Neuronal stem cell (in vitro differentiated cells): ENCODE measurements around the gene COL13A1.

Experiments
- DNase-seq: peaks from one replicate; pipeline ENCODE4 v3.0.0-alpha.2; 2013; ENCODE audit warnings: low spot score
- H2AFZ ChIP-seq: one replicate; pipeline ENCODE4 v1.6.1; 2013; ENCODE audit warnings: mild to moderate bottlenecking, low read length, inconsistent platforms
- H2AK5ac ChIP-seq: 2 replicates; pipeline ENCODE4 v1.6.1; 2013; ENCODE audit warnings: low read depth, mild to moderate bottlenecking, inconsistent platforms, low read length, moderate library complexity, mixed read lengths
- H2BK120ac ChIP-seq: 2 replicates; pipeline ENCODE4 v1.6.1; 2013; ENCODE audit warnings: low read depth, mild to moderate bottlenecking, inconsistent platforms, low read length, moderate library complexity, mixed read lengths
- H2BK12ac ChIP-seq: one replicate; pipeline ENCODE4 v1.6.1; 2013; ENCODE audit warnings: low read length, inconsistent platforms
- H2BK15ac ChIP-seq: 2 replicates; pipeline ENCODE4 v1.6.1; 2013; ENCODE audit warnings: mild to moderate bottlenecking, low read length, inconsistent platforms, mixed read lengths
- H2BK5ac ChIP-seq: one replicate; pipeline ENCODE4 v1.6.1; 2013; ENCODE audit warnings: inconsistent platforms, mild to moderate bottlenecking, low read length, moderate library complexity
- H3K14ac ChIP-seq: one replicate; pipeline ENCODE4 v1.6.1; 2013; ENCODE audit warnings: low read length, inconsistent platforms
- H3K18ac ChIP-seq: 2 replicates; pipeline ENCODE4 v1.6.1; 2013; ENCODE audit warnings: low read length, inconsistent platforms
- H3K23ac ChIP-seq: 2 replicates; pipeline ENCODE4 v1.6.1; 2013; ENCODE audit warnings: low read depth, mild to moderate bottlenecking, mixed read lengths, low read length, inconsistent platforms; ENCODE audit not compliant: poor library complexity
- H3K27ac ChIP-seq: replicated peaks from 3 replicates; pipeline ENCODE4 v1.5.1; 2013; ENCODE audit warnings: low read length, inconsistent platforms
- H3K27me3 ChIP-seq, 3 experiments: 2 replicates each; pipeline ENCODE4 v1.6.1; 2013; ENCODE audit warnings: low read length in 3 of 3, mild to moderate bottlenecking in 2 of 3, inconsistent platforms in 1 of 3, low read depth in 1 of 3, mixed read lengths in 1 of 3, moderate library complexity in 1 of 3; ENCODE audit not compliant: control insufficient read depth in 3 of 3, insufficient read depth in 3 of 3
- H3K36me3 ChIP-seq, 2 donors: replicated peaks in 1 of 2; 2 replicates each; pipeline ENCODE4 v1.6.1; 2013; ENCODE audit warnings: low read length in 2 of 2; ENCODE audit not compliant: control insufficient read depth in 2 of 2, insufficient read depth in 2 of 2
- H3K4ac ChIP-seq: 2 replicates; pipeline ENCODE4 v1.6.1; 2013; ENCODE audit warnings: inconsistent platforms, mild to moderate bottlenecking, low read length, moderate library complexity
- H3K4me1 ChIP-seq, 2 donors: 1 replicate in 1 of 2; 2 replicates in 1 of 2; pipeline ENCODE4 v1.6.1; 2013; ENCODE audit warnings: low read length in 2 of 2, low read depth in 1 of 2; ENCODE audit not compliant: control insufficient read depth in 2 of 2, insufficient read depth in 1 of 2
- H3K4me2 ChIP-seq: one replicate; pipeline ENCODE4 v1.6.1; 2013; ENCODE audit warnings: mild to moderate bottlenecking, low read length, inconsistent platforms; ENCODE audit not compliant: insufficient read depth, poor library complexity, severe bottlenecking
- H3K4me3 ChIP-seq, 2 donors: 2 replicates each; pipeline ENCODE4 v1.5.1; 2013; ENCODE audit warnings: low read length in 2 of 2, mild to moderate bottlenecking in 2 of 2, inconsistent platforms in 1 of 2, moderate library complexity in 1 of 2
- H3K79me1 ChIP-seq: one replicate; pipeline ENCODE4 v1.6.1; 2013; ENCODE audit warnings: low read depth, mild to moderate bottlenecking, inconsistent platforms, low read length, moderate library complexity
- H3K9ac ChIP-seq: one replicate; pipeline ENCODE4 v1.6.1; 2013; ENCODE audit warnings: mild to moderate bottlenecking, low read depth, low read length, inconsistent platforms; ENCODE audit not compliant: poor library complexity
- H3K9me3 ChIP-seq, 2 donors: replicated peaks in 1 of 2; 2 replicates each; pipeline versions ENCODE3 to v1.6.1; 2013; ENCODE audit warnings: low read length in 2 of 2, mild to moderate bottlenecking in 2 of 2, inconsistent platforms in 1 of 2, low read depth in 1 of 2, mixed read lengths in 1 of 2, moderate library complexity in 1 of 2; ENCODE audit not compliant: control insufficient read depth in 2 of 2, insufficient read depth in 1 of 2
- H4K8ac ChIP-seq: one replicate; pipeline ENCODE4 v1.6.1; 2013; ENCODE audit warnings: low read depth, mild to moderate bottlenecking, inconsistent platforms, low read length, moderate library complexity
- H4K91ac ChIP-seq: one replicate; pipeline ENCODE4 v1.6.1; 2013; ENCODE audit warnings: low read length, low read depth, mild to moderate bottlenecking, inconsistent platforms; ENCODE audit not compliant: poor library complexity
- WGBS, 2 donors: extraction: QIAGEN DNeasy Blood & Tissue Kit; methylation state at CpG; one replicate each; pipeline ENCODE4 v1.1.7; 2013; ENCODE audit warnings: missing lambda C conversion rate in 2 of 2, mixed read lengths in 1 of 2; ENCODE audit not compliant: insufficient read length in 2 of 2, insufficient replicate concordance in 1 of 2; ENCODE audit errors: extremely low coverage in 2 of 2; 5-methylcytosine and 5-hydroxymethylcytosine counted together

The COL13A1 gene

DNA sequence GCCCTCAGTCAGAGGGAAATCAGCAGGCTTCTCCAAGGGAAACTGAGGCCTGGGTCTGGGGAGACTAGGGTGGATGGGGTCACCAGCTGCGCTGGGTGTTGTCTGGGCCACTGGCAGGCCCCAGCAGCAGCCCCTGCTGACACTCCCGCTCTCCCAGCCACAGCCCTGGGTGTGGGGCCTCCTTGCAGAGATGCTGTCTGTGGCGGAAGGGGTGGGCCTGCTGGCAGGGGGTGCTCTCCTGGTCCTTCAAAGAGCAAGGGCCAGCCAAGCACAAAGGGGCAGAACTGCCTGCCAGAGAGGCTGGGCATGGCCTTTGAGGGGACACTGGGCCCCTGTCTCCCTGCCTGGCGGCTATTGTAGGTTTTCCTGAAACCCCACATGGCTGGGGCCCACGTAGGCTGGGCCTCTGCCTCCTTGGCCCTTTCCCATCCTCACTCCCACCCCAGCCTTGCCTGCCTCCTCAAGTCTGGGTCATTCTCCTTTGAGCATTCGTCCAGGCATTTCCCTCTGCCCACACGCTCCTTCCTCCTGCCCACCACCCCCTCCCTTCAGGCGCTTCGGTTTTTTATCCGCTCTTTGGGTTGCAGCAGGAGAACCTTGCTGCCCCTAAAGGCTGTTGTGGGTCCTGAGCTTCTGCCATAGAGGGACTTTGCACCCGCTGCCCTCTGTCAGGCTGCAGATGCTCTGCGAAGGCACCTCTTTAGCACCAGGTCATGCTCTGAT lies 9.1 kb downstream of the COL13A1 start:
- Histone ChIP-seq H3K36me3 (no peaks in the 10 kb centered on the region), H2BK15ac (peak overlapping the region; percentile 3), H3K27me3 (no peaks in the 10 kb centered on the region), H3K9ac (peak overlapping the region; percentile 38), H4K91ac (no peak overlapping the region), H3K9me3 (no peaks in the 10 kb centered on the region), H3K4me2 (no peak overlapping the region), H4K8ac (no peak overlapping the region), H3K79me1 (no peaks in the 10 kb centered on the region), H3K4ac (no peak overlapping the region), H2AFZ (peak overlapping the region; percentile 3), H3K14ac (no peak overlapping the region), H2BK5ac (peak overlapping the region; percentile 54), H3K4me1 (peaks cover 12 to 22% of the 10 kb centered on the region in 2 donors), H3K27ac (no peak overlapping the region), H3K23ac (no peak overlapping the region), H2BK12ac (no peak overlapping the region), H2BK120ac (no peak overlapping the region), H3K18ac (peak overlapping the region; percentile 85), H2AK5ac (peak overlapping the region; percentile 38), H3K4me3 (no peak overlapping the region)
- DNase-seq: no peak
- no CpG with 5 or more reads among the region's 12 CpGs for WGBS, 2 donors

DNA sequence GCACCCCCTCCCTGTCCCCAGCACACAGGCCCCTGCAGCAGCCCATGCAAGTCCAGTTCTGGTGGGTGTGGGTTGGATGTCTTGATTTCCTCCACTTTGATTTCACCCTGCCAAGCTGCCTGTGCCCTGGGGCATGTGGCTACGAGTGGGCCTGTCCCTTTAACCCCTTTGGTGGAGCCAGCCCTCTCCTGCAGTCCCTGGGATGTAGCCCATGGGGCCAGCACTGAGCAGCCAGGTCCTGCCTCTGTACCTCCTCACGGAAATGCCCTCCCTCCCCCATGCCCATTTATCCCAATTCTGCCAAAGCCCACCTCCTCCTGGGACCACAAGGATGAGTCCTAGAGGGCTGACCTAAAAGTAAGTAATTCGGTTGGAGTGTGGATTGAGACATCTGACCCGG lies 11.9 kb downstream of the COL13A1 start:
- no peak overlapping the region for H3K4me2 ChIP-seq
- no peak overlapping the region for H2BK5ac ChIP-seq
- H2AK5ac ChIP-seq: peak overlapping the region; percentile 24
- no peak overlapping the region for H3K9ac ChIP-seq
- no peaks in the 10 kb centered on the region for H3K79me1 ChIP-seq
- no peak overlapping the region for H2BK15ac ChIP-seq
- H3K27me3 ChIP-seq: no peaks in the 10 kb centered on the region
- no peak overlapping the region for H4K8ac ChIP-seq
- H3K18ac ChIP-seq: peak overlapping the region; percentile 20
- H3K4me3 ChIP-seq: no peak overlapping the region
- no peak overlapping the region for H3K27ac ChIP-seq
- H3K14ac ChIP-seq: no peak overlapping the region
- no peak overlapping the region for H3K4ac ChIP-seq
- no peak for DNase-seq
- H2BK120ac ChIP-seq: no peak overlapping the region
- H3K23ac ChIP-seq: no peak overlapping the region
- H3K4me1 ChIP-seq: peaks cover 12 to 16% of the 10 kb centered on the region in 2 donors
- no peak overlapping the region for H4K91ac ChIP-seq
- H2BK12ac ChIP-seq: no peak overlapping the region
- no peaks in the 10 kb centered on the region for H3K9me3 ChIP-seq
- no peaks in the 10 kb centered on the region for H3K36me3 ChIP-seq
- no peak overlapping the region for H2AFZ ChIP-seq
- WGBS, 2 donors: no CpG with 5 or more reads among the region's 4 CpGs

DNA sequence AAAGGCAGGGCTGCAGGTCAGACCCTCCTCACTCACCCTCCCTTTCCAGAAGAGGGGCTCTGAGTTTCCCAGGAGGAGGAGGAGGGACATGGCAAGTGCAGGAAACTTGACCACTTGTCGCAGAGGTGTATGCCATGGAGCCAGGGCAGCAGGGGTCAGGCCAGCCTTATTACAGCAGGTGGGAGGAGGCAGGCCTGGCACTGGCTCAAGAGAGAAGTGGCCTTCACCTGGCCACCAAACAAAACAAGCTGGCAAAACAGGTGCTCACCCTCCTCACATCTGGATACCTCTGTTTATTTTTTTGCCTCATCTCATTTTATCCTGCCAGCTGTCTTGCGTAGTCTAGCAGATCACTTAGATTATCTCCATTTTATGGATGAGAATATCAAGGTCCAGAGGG lies 12.5 kb downstream of the COL13A1 start:
- H2AFZ ChIP-seq: no peak overlapping the region
- no peak overlapping the region for H3K4me3 ChIP-seq
- H3K79me1 ChIP-seq: no peaks in the 10 kb centered on the region
- H3K4ac ChIP-seq: no peak overlapping the region
- no peak overlapping the region for H4K8ac ChIP-seq
- H3K36me3 ChIP-seq: no peaks in the 10 kb centered on the region
- H2BK5ac ChIP-seq: no peak overlapping the region
- H3K27me3 ChIP-seq: no peaks in the 10 kb centered on the region
- no peak overlapping the region for H4K91ac ChIP-seq
- no peak overlapping the region for H2AK5ac ChIP-seq
- peaks cover 12 to 16% of the 10 kb centered on the region in 2 donors for H3K4me1 ChIP-seq
- H3K14ac ChIP-seq: peak overlapping the region; percentile 73
- H3K27ac ChIP-seq: no peak overlapping the region
- WGBS, 2 donors: no CpG with 5 or more reads among the region's 2 CpGs
- no peak overlapping the region for H3K4me2 ChIP-seq
- no peak overlapping the region for H3K23ac ChIP-seq
- no peak for DNase-seq
- no peaks in the 10 kb centered on the region for H3K9me3 ChIP-seq
- H3K9ac ChIP-seq: peak overlapping the region; percentile 45
- H2BK12ac ChIP-seq: no peak overlapping the region
- no peak overlapping the region for H2BK15ac ChIP-seq
- H2BK120ac ChIP-seq: no peak overlapping the region
- no peak overlapping the region for H3K18ac ChIP-seq

DNA sequence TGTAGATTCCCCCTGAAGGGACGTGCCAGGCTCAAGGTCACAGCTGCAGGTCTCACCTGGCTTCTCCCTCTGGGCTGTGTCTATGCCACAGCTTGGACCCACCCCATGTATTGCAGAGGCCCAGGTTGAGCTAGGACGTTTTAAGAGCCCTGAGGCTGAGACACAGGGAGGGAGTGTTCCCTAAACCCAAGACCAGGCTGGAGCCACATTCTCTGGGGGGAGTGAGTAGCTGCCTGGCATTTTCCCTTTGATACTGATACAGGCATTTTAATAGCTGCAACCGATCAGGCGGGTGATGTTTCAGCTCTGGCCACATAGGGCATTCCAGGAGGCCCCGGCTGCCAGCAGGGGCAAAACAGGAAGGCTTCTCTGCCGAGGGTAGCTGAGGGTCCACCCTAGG lies 13.4 kb downstream of the COL13A1 start:
- no peak overlapping the region for H3K9ac ChIP-seq
- H2BK12ac ChIP-seq: no peak overlapping the region
- H2BK15ac ChIP-seq: no peak overlapping the region
- no peak overlapping the region for H3K4me3 ChIP-seq
- H2AK5ac ChIP-seq: peak overlapping the region; percentile 17
- no peak overlapping the region for H3K14ac ChIP-seq
- no peak overlapping the region for H4K91ac ChIP-seq
- DNase-seq: no peak
- H4K8ac ChIP-seq: no peak overlapping the region
- no peaks in the 10 kb centered on the region for H3K36me3 ChIP-seq
- H3K4me2 ChIP-seq: no peak overlapping the region
- no peak overlapping the region for H2BK5ac ChIP-seq
- no peak overlapping the region for H2AFZ ChIP-seq
- H3K23ac ChIP-seq: no peak overlapping the region
- WGBS, 2 donors: no CpG with 5 or more reads among the region's 6 CpGs
- no peak overlapping the region for H3K4ac ChIP-seq
- H3K27ac ChIP-seq: no peak overlapping the region
- no peak overlapping the region for H3K18ac ChIP-seq
- no peaks in the 10 kb centered on the region for H3K27me3 ChIP-seq
- no peak overlapping the region for H2BK120ac ChIP-seq
- no peaks in the 10 kb centered on the region for H3K79me1 ChIP-seq
- H3K4me1 ChIP-seq: peaks cover 10 to 13% of the 10 kb centered on the region in 2 donors
- H3K9me3 ChIP-seq: no peaks in the 10 kb centered on the region
